LNCaP clone FGC (cell line): ENCODE results near the gene CDX1.

Experiments used
- DNase-seq: peaks from one replicate; pipeline ENCODE4 v3.0.0-alpha.2; 2011; ENCODE audit warnings: low read depth
- H3K4me3 ChIP-seq: 2 replicates; pipeline ENCODE4 v1.5.1; 2011; ENCODE audit warnings: mild to moderate bottlenecking, low read depth, low read length, control low read depth
- CTCF ChIP-seq: IDR thresholded peaks from 2 replicates; pipeline ENCODE4 v1.5.1; 2012; ENCODE audit warnings: mild to moderate bottlenecking; ENCODE audit not compliant: control insufficient read depth, insufficient read depth; ENCODE audit errors: extremely low read depth

Gene CDX1

GRCh38 chr5:150153483-150153882 lies 13.1 kb upstream of the CDX1 start:
- H3K4me3 ChIP-seq = no peak overlapping the region
- no peak for TF ChIP-seq CTCF
- DNase-seq = no peak

- TF ChIP-seq CTCF = no peak
- H3K4me3 ChIP-seq = no peak overlapping the region
- no peak for DNase-seq
Observed at GRCh38 chr5:150153957-150154617, 12.5 kb upstream of the CDX1 start.

- no peak for TF ChIP-seq CTCF
- H3K4me3 ChIP-seq = no peak overlapping the region
- DNase-seq = no peak
Observed at GRCh38 chr5:150154618-150155128, 11.9 kb upstream of the CDX1 start.

- TF ChIP-seq CTCF = no peak
- DNase-seq = no peak
- H3K4me3 ChIP-seq = no peak within 1 kb of the TSS
Observed at GRCh38 chr5:150155258-150156026, 11.1 kb upstream of the CDX1 start, which contains the start of gene PDGFRB. Gene PDGFRB (minus strand): TSS chr5:150155845. CDS start chr5:150137047, 18,798 bp downstream.

GRCh38 chr5:150156027-150156368 lies 10.6 kb upstream of the CDX1 start:
- no peak for DNase-seq
- no peak for TF ChIP-seq CTCF
- H3K4me3 ChIP-seq = no peak overlapping the region

GRCh38 chr5:150156540-150156939 lies 10.0 kb upstream of the CDX1 start:
- H3K4me3 ChIP-seq = no peak overlapping the region
- TF ChIP-seq CTCF = no peak

More at GRCh38 chr5:150156540-150156939, 10.0 kb upstream of the CDX1 start:
- no peak for DNase-seq
